A549 (cell line): ENCODE data around the gene SUGCT. TPM values are rescaled to one million over a fixed set of nuclear protein-coding genes. Genes with fewer than 3 reads are reported as not detected.

Source experiments
- ATAC-seq, 2 experiments: fragments of 200-7000 bp in 1 of 2; fragments of >200 bp in 1 of 2; cut with Nextera tagmentation in 1 of 2; cut with Tn5 transposase in 1 of 2; 3 replicates each; pipeline versions ENCODE4 v1.8.0 to v1.9.1; 2018 to 2020; ENCODE audit warnings: mild to moderate bottlenecking in 1 of 2, moderate library complexity in 1 of 2
- CTCF ChIA-PET: fragments of 300-600 bp; sonication (Branson Sonifier 250); formaldehyde crosslinking; extraction: SDS; loops from one replicate; lab custom pipeline; 2021; ENCODE audit warnings: antibody characterized with exemption, inconsistent platforms; lab: Yijun Ruan, JAX
- POLR2A ChIA-PET: fragments of 350-600 bp; formaldehyde crosslinking; extraction: SDS; loops from one replicate; lab custom pipeline; 2021; ENCODE audit warnings: antibody characterized with exemption, inconsistent platforms; lab: Yijun Ruan, JAX
- DNase-seq, 2 experiments: peaks; one replicate each; pipeline versions ENCODE4 v3.0.0 to v3.0.0-alpha.2; 2011 to 2016; ENCODE audit warnings: low read depth in 1 of 2, low spot score in 1 of 2
- FAIRE-seq: peaks from 2 replicates; lab custom pipeline; 2011; peaks lifted over from hg19 to GRCh38; lab: Jason Lieb, UNC
- H3K27ac ChIP-seq, 2 experiments: fragments of >200 bp; sonication (Bioruptor Twin); formaldehyde crosslinking; 3 replicates each; pipeline ENCODE4 v1.5.1; 2016 to 2017
- H3K4me1 ChIP-seq: fragments of >200 bp; sonication (Bioruptor Twin); formaldehyde crosslinking; 3 replicates; pipeline ENCODE4 v1.6.1; 2016
- H3K4me2 ChIP-seq: fragments of >200 bp; sonication (Bioruptor Twin); formaldehyde crosslinking; 3 replicates; pipeline ENCODE4 v1.6.1; 2016
- H3K4me3 ChIP-seq: fragments of >200 bp; sonication (Bioruptor Twin); formaldehyde crosslinking; 3 replicates; pipeline ENCODE4 v1.5.1; 2016
- H3K9me3 ChIP-seq: fragments of >200 bp; sonication (Bioruptor Twin); formaldehyde crosslinking; 3 replicates; pipeline ENCODE4 v1.6.1; 2016
- BHLHE40 ChIP-seq: IDR thresholded peaks from 2 replicates; pipeline ENCODE4 v1.6.1; 2012; ENCODE audit warnings: low read depth, low read length, inconsistent platforms
- CHD2 ChIP-seq: fragments of 150-350 bp; IDR thresholded peaks from 2 replicates; pipeline ENCODE4 v1.6.1; 2014; ENCODE audit warnings: low read length; ENCODE audit not compliant: partially characterized antibody
- CHD4 ChIP-seq: fragments of 200-600 bp; sonication (generic); IDR thresholded peaks from 2 replicates; pipeline ENCODE4 v1.6.1; 2016; ENCODE audit warnings: antibody characterized with exemption, mild to moderate bottlenecking, borderline replicate concordance
- CTCF ChIP-seq: fragments of >200 bp; sonication (Bioruptor Twin); formaldehyde crosslinking; IDR thresholded peaks from 3 replicates; pipeline ENCODE4 v1.5.1; 2016
- E2F6 ChIP-seq: IDR thresholded peaks from 2 replicates; pipeline ENCODE4 v1.6.1; 2012; ENCODE audit warnings: low read depth, borderline replicate concordance
- EHMT2 ChIP-seq: fragments of 200-600 bp; sonication (generic); IDR thresholded peaks from 2 replicates; pipeline ENCODE4 v1.6.1; 2016; ENCODE audit warnings: antibody characterized with exemption, low read depth, mild to moderate bottlenecking, moderate library complexity
- EP300 ChIP-seq, 2 experiments: fragments of >200 bp; sonication (Bioruptor Twin); formaldehyde crosslinking; IDR thresholded peaks; 2 replicates in 1 of 2; 3 replicates in 1 of 2; pipeline ENCODE4 v1.6.1; 2016 to 2017
- ESRRA ChIP-seq: fragments of 150-350 bp; IDR thresholded peaks from 2 replicates; pipeline ENCODE4 v1.6.1; 2014; ENCODE audit warnings: mild to moderate bottlenecking, low read length, borderline replicate concordance
- FOSB ChIP-seq: fragments of 250-450 bp; sonication (Bioruptor Pico); IDR thresholded peaks from 2 replicates; pipeline ENCODE4 v1.5.0; 2020; ENCODE audit warnings: mild to moderate bottlenecking, moderate library complexity
- FOSL2 ChIP-seq, 2 experiments: fragments of 450-650 bp in 1 of 2; fragments of >200 bp in 1 of 2; sonication (Bioruptor Twin) in 1 of 2; formaldehyde crosslinking; IDR thresholded peaks; 2 replicates each; pipeline versions ENCODE4 v1.5.0 to v1.6.1; 2016 to 2020; ENCODE audit warnings: mild to moderate bottlenecking in 1 of 2, moderate library complexity in 1 of 2
- HDAC2 ChIP-seq: fragments of 200-600 bp; sonication (generic); IDR thresholded peaks from 2 replicates; pipeline ENCODE4 v1.6.1; 2016
- HEYL ChIP-seq: fragments of 250-450 bp; sonication (Bioruptor Pico); IDR thresholded peaks from 2 replicates; pipeline ENCODE4 v1.8.0; 2021; ENCODE audit warnings: mild to moderate bottlenecking, moderate library complexity
- HOXA7 ChIP-seq: fragments of 250-450 bp; sonication (Bioruptor Pico); IDR thresholded peaks from 2 replicates; pipeline ENCODE4 v1.5.0; 2020; ENCODE audit warnings: mild to moderate bottlenecking, moderate library complexity
- HOXB13 ChIP-seq: fragments of 250-450 bp; sonication (Bioruptor Pico); IDR thresholded peaks from 2 replicates; pipeline ENCODE4 v1.5.0; 2020; ENCODE audit warnings: low read depth, mild to moderate bottlenecking, moderate library complexity
- HOXB5 ChIP-seq: fragments of 250-450 bp; sonication (Bioruptor Pico); IDR thresholded peaks from 2 replicates; pipeline ENCODE4 v1.5.0; 2020; ENCODE audit warnings: mild to moderate bottlenecking, moderate library complexity
- JUN ChIP-seq, 2 experiments: fragments of >200 bp; sonication (Bioruptor Twin); formaldehyde crosslinking; IDR thresholded peaks; 2 replicates in 1 of 2; 3 replicates in 1 of 2; pipeline ENCODE4 v1.6.1; 2016 to 2017
- NPAS2 ChIP-seq: fragments of 250-450 bp; sonication (Bioruptor Pico); IDR thresholded peaks from 2 replicates; pipeline ENCODE4 v1.8.0; 2022; ENCODE audit warnings: mild to moderate bottlenecking, moderate library complexity, borderline replicate concordance
- NR3C1 ChIP-seq: fragments of >200 bp; sonication (Bioruptor Twin); formaldehyde crosslinking; IDR thresholded peaks from 3 replicates; pipeline ENCODE4 v1.6.1; 2017
- PHF8 ChIP-seq: fragments of 200-600 bp; sonication (generic); IDR thresholded peaks from 2 replicates; pipeline ENCODE4 v1.6.1; 2016; ENCODE audit warnings: low read depth, mild to moderate bottlenecking, antibody characterized with exemption, moderate library complexity, borderline replicate concordance
- POLR2AphosphoS2 ChIP-seq: conservative IDR thresholded peaks from 2 replicates; pipeline ENCODE4 v1.6.1; 2012; ENCODE audit warnings: low read length, improper control_type of control experiment, inconsistent platforms
- RAD21 ChIP-seq, 2 experiments: fragments of >200 bp in 1 of 2; sonication (Bioruptor Twin) in 1 of 2; formaldehyde crosslinking in 1 of 2; IDR thresholded peaks in 1 of 2; conservative IDR thresholded peaks in 1 of 2; 2 replicates in 1 of 2; 3 replicates in 1 of 2; pipeline ENCODE4 v1.6.1; 2012 to 2018; ENCODE audit warnings: inconsistent platforms in 1 of 2
- RARB ChIP-seq: fragments of 250-450 bp; sonication (Bioruptor Pico); IDR thresholded peaks from 2 replicates; pipeline ENCODE4 v1.8.0; 2021; ENCODE audit warnings: mild to moderate bottlenecking, moderate library complexity
- RCOR1 ChIP-seq: fragments of 150-350 bp; IDR thresholded peaks from 2 replicates; pipeline ENCODE4 v1.6.1; 2014; ENCODE audit warnings: antibody characterized with exemption, low read length, low read depth
- REST ChIP-seq: fragments of 200-600 bp; sonication (generic); IDR thresholded peaks from 2 replicates; pipeline ENCODE4 v1.6.1; 2016; ENCODE audit warnings: antibody characterized with exemption, mild to moderate bottlenecking, moderate library complexity
- RNF2 ChIP-seq: fragments of 200-600 bp; sonication (generic); IDR thresholded peaks from 2 replicates; pipeline ENCODE4 v1.6.1; 2016; ENCODE audit warnings: low read depth, mild to moderate bottlenecking, antibody characterized with exemption, moderate library complexity, borderline replicate concordance
- SMC3 ChIP-seq: fragments of >200 bp; sonication (Bioruptor Twin); formaldehyde crosslinking; IDR thresholded peaks from 3 replicates; pipeline ENCODE4 v1.6.1; 2018; ENCODE audit warnings: inconsistent platforms
- TFCP2L1 ChIP-seq: fragments of 250-450 bp; sonication (Bioruptor Pico); IDR thresholded peaks from 2 replicates; pipeline ENCODE4 v1.5.0; 2021; ENCODE audit warnings: mild to moderate bottlenecking
- ZSCAN20 ChIP-seq: fragments of 250-450 bp; sonication (Bioruptor Pico); IDR thresholded peaks from 2 replicates; pipeline ENCODE4 v1.8.0; 2022; ENCODE audit warnings: mild to moderate bottlenecking, moderate library complexity
- WGBS: methylation state at CpG from one replicate; pipeline ENCODE4 v1.1.6; 2017; ENCODE audit errors: missing lambda C conversion rate; 5-methylcytosine and 5-hydroxymethylcytosine counted together
- polyA plus RNA-seq, 4 experiments: library from polyadenylated mRNA; depleted of rRNA in 3 of 4; stranded (reverse); fragments of >200 nt; fragmentation: RNase III in 1 of 4; extraction: RNeasy Plus Mini Kit Qiagen cat#74134 plus additional on column Dnase treatment in 1 of 4; gene quantifications; 2 replicates in 3 of 4; 3 replicates in 1 of 4; pipeline ENCODE4 v1.2.3, GENCODE V29; 2011 to 2017

The SUGCT gene
- polyA plus RNA-seq, 2 of the 4 experiments (the other 2 are of a cell fraction): 1.4 to 1.6 TPM

- H3K27ac ChIP-seq: no peak overlapping the region
- no peak overlapping the region for H3K4me2 ChIP-seq
- H3K9me3 ChIP-seq: no peaks in the 10 kb centered on the region
- no peaks in the 10 kb centered on the region for H3K4me1 ChIP-seq
- TF ChIP-seq JUN (IDR thresholded peaks at IDR 0.05) (no peak), REST (no peak), ZSCAN20 (no peak), RARB (CRISPR knock-in tag) (no peak), FOSL2 (IDR thresholded peaks at IDR 0.05) (no peak), FOSL2 (CRISPR knock-in tag; IDR thresholded peaks at IDR 0.05) (no peak), POLR2AphosphoS2 (no peak), RAD21 (conservative IDR thresholded peaks at IDR 0.05 in 1 of 2, IDR thresholded peaks at IDR 0.05 in 1 of 2) (no peak), HDAC2 (no peak), HEYL (no peak), HOXA7 (CRISPR knock-in tag) (no peak), HOXB5 (CRISPR knock-in tag) (no peak), NR3C1 (no peak), CTCF (no peak), TFCP2L1 (no peak), HOXB13 (CRISPR knock-in tag) (no peak), SMC3 (no peak), RNF2 (no peak)
- ChIA-PET CTCF (no interaction called here), POLR2A (no interaction called here)
- 11% methylated on average over 3 of the region's 3 CpGs for WGBS
- no peak overlapping the region for H3K4me3 ChIP-seq
- DNase-seq: no peak
- ATAC-seq: no peak
- no peak for FAIRE-seq
Measured at GRCh38 chr7:40765639-40766038, 630.8 kb downstream of the SUGCT start.

GRCh38 chr7:40772096-40772495, 637.3 kb downstream of the SUGCT start:
- FAIRE-seq (no peak), ATAC-seq (no peak)
- 74% methylated on average over 3 of the region's 3 CpGs for whole genome bisulfite sequencing

More at GRCh38 chr7:40772096-40772495, 637.3 kb downstream of the SUGCT start:
- no peaks in the 10 kb centered on the region for H3K9me3 ChIP-seq
- POLR2A ChIA-PET: no interaction called here
- no peak overlapping the region for H3K27ac ChIP-seq
- TF ChIP-seq CHD4: no peak
- no peak for TF ChIP-seq NPAS2 (CRISPR knock-in tag)
- TF ChIP-seq EP300 (IDR thresholded peaks at IDR 0.05): no peak
- no peak for TF ChIP-seq CHD2
- no peak for TF ChIP-seq NR3C1
- TF ChIP-seq RNF2: no peak
- TF ChIP-seq PHF8: no peak
- no peak for TF ChIP-seq E2F6
- no peak for TF ChIP-seq EHMT2
- TF ChIP-seq RCOR1: no peak
- TF ChIP-seq ESRRA: no peak
- no peak for TF ChIP-seq RAD21 (conservative IDR thresholded peaks at IDR 0.05 in 1 of 2, IDR thresholded peaks at IDR 0.05 in 1 of 2)
- no peak for TF ChIP-seq FOSB
- TF ChIP-seq POLR2AphosphoS2: no peak
- no peak for TF ChIP-seq FOSL2 (IDR thresholded peaks at IDR 0.05)
- TF ChIP-seq FOSL2 (CRISPR knock-in tag; IDR thresholded peaks at IDR 0.05): no peak
- TF ChIP-seq BHLHE40: no peak
- no peak overlapping the region for H3K4me2 ChIP-seq
- H3K4me1 ChIP-seq: no peaks in the 10 kb centered on the region
- no peak overlapping the region for H3K4me3 ChIP-seq
- CTCF ChIA-PET: no interaction called here
- DNase-seq: no peak
